Measurements from ENCODE around the gene ALPK1.
"Not testable (repeated sequence)": the region's sequence is repeated elsewhere in the genome, so short reads cannot be mapped to it uniquely, and the experiment has no call there.

Gene ALPK1

DNA sequence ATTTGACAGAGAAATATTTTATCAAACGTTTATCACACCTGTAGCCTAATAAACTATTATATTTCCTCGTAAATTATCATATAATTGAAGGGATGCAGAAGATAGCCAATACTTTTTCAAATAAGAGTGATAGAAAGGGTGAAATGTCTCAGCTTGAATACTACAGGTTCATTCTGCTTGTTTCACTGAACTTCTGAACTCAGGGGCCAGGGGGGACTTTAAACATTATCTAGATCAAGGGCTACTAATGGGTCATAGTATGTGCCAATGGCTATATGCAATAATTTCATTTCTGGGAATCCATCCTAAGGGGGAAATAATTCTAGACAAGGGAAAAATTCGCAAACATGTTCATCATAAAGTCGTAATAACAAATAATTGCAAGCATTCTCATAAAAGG lies 2.6 kb downstream of the ALPK1 start:
- Histone ChIP-seq H3K23ac (ENCODE audit: low read length in 2 of 2) (no peak overlapping the region), H2BK120ac (ENCODE audit: low read depth, low read length) (no peak overlapping the region), H2BK5ac (ENCODE audit: low read depth, low read length, poor library complexity, severe bottlenecking) (no peak overlapping the region), H3K9ac (ENCODE audit: low read length) (no peak overlapping the region), H2AK5ac (ENCODE audit: low read length, severe bottlenecking) (no peak overlapping the region), H3K4me2 (ENCODE audit: low read length, poor library complexity, severe bottlenecking) (no peak overlapping the region), H3K14ac (ENCODE audit: low read length in 2 of 2) (no peak overlapping the region), H2BK15ac (ENCODE audit: low read depth, poor library complexity, severe bottlenecking) (no peak overlapping the region), H4K91ac (ENCODE audit: low read length) (no peak overlapping the region), H3K79me1 (replicated peaks; ENCODE audit: low read length, poor library complexity, severe bottlenecking) (no peaks in the 10 kb centered on the region), H3K18ac (ENCODE audit: low read depth in 1 of 2, low read length in 2 of 2) (no peak overlapping the region), H3K4me3 (ENCODE audit: insufficient read depth in 1 of 2, low read depth in 1 of 2, low read length in 2 of 2) (no peak overlapping the region), H3K27me3 (ENCODE audit: control insufficient read depth in 1 of 2, insufficient read depth in 1 of 2, low read length in 2 of 2) (no peaks in the 10 kb centered on the region), H3K4me1 (ENCODE audit: control insufficient read depth, insufficient read depth, low read depth, low read length) (no peaks in the 10 kb centered on the region), H3K27ac (ENCODE audit: low read length, poor library complexity, severe bottlenecking) (no peak overlapping the region), H3K36me3 (ENCODE audit: control insufficient read depth in 1 of 2, insufficient read depth in 2 of 2, low read depth in 1 of 2, low read length in 2 of 2) (peaks cover 0 to 19% of the 10 kb centered on the region in 2 experiments), H3K9me3 (ENCODE audit: control insufficient read depth, low read length) (no peaks in the 10 kb centered on the region), H2BK12ac (ENCODE audit: low read length in 2 of 2) (no peak overlapping the region), H2AFZ (ENCODE audit: low read depth, low read length) (no peak overlapping the region), H3K4ac (ENCODE audit: low read depth in 1 of 2, low read length in 2 of 2) (no peak overlapping the region), H4K8ac (ENCODE audit: low read length) (no peak overlapping the region)
- no peak for DNase-seq
- no CpG with 5 or more reads among the region's 4 CpGs for WGBS

DNA sequence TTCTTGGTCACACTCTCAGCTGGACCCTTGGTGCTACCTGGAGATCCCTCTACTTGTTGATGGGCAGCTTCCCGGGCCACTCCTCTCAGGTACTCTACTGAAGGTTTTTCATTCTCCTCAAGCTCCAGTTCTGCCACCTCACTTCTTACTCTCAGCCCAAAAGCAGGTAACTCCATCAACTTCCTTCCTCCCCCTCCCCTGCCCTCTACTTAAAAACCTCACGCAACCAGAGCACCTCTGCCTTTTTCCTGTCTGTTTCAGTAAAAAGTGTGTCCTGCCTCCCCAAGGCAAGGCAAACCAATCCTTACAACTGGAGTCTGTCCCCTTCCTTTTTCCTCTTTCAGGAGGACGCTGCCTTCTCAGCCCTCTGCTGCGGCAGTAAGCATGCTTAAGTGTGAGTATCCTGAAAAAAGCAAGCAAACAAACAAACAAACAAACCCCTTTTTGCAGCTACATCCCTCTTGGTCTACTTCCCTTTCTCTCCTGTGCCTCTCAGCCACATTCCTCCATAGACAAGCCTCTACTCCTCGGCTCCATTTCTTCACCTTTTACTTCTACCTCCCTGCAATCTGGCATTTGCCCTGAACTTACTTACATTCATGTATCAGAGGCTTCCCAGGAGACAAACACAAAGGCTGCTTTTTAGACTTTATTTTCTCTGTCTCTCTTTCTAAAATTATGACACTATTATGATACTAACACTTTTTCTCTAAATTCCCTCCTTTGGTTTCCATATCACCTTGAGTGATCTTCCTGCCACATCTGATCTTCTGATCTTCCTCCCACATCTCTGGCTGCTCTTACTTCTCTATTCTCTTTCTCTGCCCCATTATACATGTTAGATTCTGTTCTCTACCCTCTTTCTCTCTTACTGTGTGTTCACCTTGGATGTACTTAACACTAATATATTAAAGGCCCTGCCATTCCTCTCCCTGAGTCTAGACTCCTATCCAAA lies 5.4 kb downstream of the ALPK1 start:
- no peaks in the 10 kb centered on the region for H3K9me3 ChIP-seq (ENCODE audit: control insufficient read depth, low read length)
- H2BK12ac ChIP-seq (ENCODE audit: low read length in 2 of 2), result no peak overlapping the region
- H2AK5ac ChIP-seq (ENCODE audit: low read length, severe bottlenecking), result no peak overlapping the region
- H2BK120ac ChIP-seq (ENCODE audit: low read depth, low read length), result no peak overlapping the region
- H3K9ac ChIP-seq (ENCODE audit: low read length), result no peak overlapping the region
- no peak for DNase-seq
- H3K4me3 ChIP-seq (ENCODE audit: insufficient read depth in 1 of 2, low read depth in 1 of 2, low read length in 2 of 2), result no peak overlapping the region
- no peak overlapping the region for H2AFZ ChIP-seq (ENCODE audit: low read depth, low read length)
- H4K91ac ChIP-seq (ENCODE audit: low read length), result no peak overlapping the region
- H2BK5ac ChIP-seq (ENCODE audit: low read depth, low read length, poor library complexity, severe bottlenecking), result no peak overlapping the region
- H3K4me1 ChIP-seq (ENCODE audit: control insufficient read depth, insufficient read depth, low read depth, low read length), result no peaks in the 10 kb centered on the region
- 68% methylated on average over 5 of the region's 5 CpGs for WGBS
- no peak overlapping the region for H3K14ac ChIP-seq (ENCODE audit: low read length in 2 of 2)
- H4K8ac ChIP-seq (ENCODE audit: low read length), result no peak overlapping the region
- H3K79me1 ChIP-seq (replicated peaks; ENCODE audit: low read length, poor library complexity, severe bottlenecking), result no peaks in the 10 kb centered on the region
- no peak overlapping the region for H3K27ac ChIP-seq (ENCODE audit: low read length, poor library complexity, severe bottlenecking)
- no peak overlapping the region for H3K4me2 ChIP-seq (ENCODE audit: low read length, poor library complexity, severe bottlenecking)
- H3K23ac ChIP-seq (ENCODE audit: low read length in 2 of 2), result no peak overlapping the region
- no peak overlapping the region for H3K4ac ChIP-seq (ENCODE audit: low read depth in 1 of 2, low read length in 2 of 2)
- no peak overlapping the region for H3K18ac ChIP-seq (ENCODE audit: low read depth in 1 of 2, low read length in 2 of 2)
- peaks cover 0 to 19% of the 10 kb centered on the region in 2 experiments for H3K36me3 ChIP-seq (ENCODE audit: control insufficient read depth in 1 of 2, insufficient read depth in 2 of 2, low read depth in 1 of 2, low read length in 2 of 2)
- no peaks in the 10 kb centered on the region for H3K27me3 ChIP-seq (ENCODE audit: control insufficient read depth in 1 of 2, insufficient read depth in 1 of 2, low read length in 2 of 2)
- no peak overlapping the region for H2BK15ac ChIP-seq (ENCODE audit: low read depth, poor library complexity, severe bottlenecking)

- not testable (repeated sequence) for H3K4me1 ChIP-seq (ENCODE audit: control insufficient read depth, insufficient read depth, low read depth, low read length); H3K18ac ChIP-seq (ENCODE audit: low read depth in 1 of 2, low read length in 2 of 2)
Observed at GRCh38 chr4:112305477-112305876, 8.3 kb downstream of the ALPK1 start.

DNA sequence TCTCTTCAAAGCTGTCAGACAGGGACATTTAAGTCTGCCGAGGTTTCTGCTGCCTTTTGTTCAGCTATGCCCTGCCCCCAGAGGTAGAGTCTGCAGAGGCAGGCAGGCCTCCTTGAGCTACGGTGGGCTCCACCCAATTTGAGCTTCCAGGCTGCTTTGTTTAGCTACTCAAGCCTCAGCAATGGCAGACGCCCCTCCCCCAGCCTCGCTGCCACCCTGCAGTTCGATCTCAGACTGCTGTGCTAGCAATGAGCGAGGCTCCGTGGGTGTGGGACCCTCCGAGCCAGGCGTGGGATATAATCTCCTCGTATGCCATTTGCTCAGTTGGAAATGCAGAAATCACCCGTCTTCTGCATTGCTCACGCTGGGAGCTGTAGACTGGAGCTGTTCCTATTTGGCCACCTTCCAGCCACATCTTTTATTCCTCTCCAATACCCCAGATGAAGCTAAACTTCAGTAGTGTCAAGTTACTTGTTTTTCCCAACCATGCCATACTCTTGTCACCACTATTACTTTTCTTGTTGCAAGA lies 12.2 kb downstream of the ALPK1 start:
- DNase-seq; H2BK120ac ChIP-seq (ENCODE audit: low read depth, low read length); H3K27ac ChIP-seq (ENCODE audit: low read length, poor library complexity, severe bottlenecking); H3K36me3 ChIP-seq (ENCODE audit: control insufficient read depth in 1 of 2, insufficient read depth in 2 of 2, low read depth in 1 of 2, low read length in 2 of 2); H2BK12ac ChIP-seq (ENCODE audit: low read length in 2 of 2); H3K27me3 ChIP-seq (ENCODE audit: control insufficient read depth in 1 of 2, insufficient read depth in 1 of 2, low read length in 2 of 2); H4K91ac ChIP-seq (ENCODE audit: low read length); H3K79me1 ChIP-seq (replicated peaks; ENCODE audit: low read length, poor library complexity, severe bottlenecking); H2BK15ac ChIP-seq (ENCODE audit: low read depth, poor library complexity, severe bottlenecking); H3K4ac ChIP-seq (ENCODE audit: low read depth in 1 of 2, low read length in 2 of 2); H4K8ac ChIP-seq (ENCODE audit: low read length); H3K4me2 ChIP-seq (ENCODE audit: low read length, poor library complexity, severe bottlenecking); H3K4me1 ChIP-seq (ENCODE audit: control insufficient read depth, insufficient read depth, low read depth, low read length); H2AK5ac ChIP-seq (ENCODE audit: low read length, severe bottlenecking); H3K23ac ChIP-seq (ENCODE audit: low read length in 2 of 2); H3K18ac ChIP-seq (ENCODE audit: low read depth in 1 of 2, low read length in 2 of 2); H3K9me3 ChIP-seq (ENCODE audit: control insufficient read depth, low read length); H2AFZ ChIP-seq (ENCODE audit: low read depth, low read length); H3K14ac ChIP-seq (ENCODE audit: low read length in 2 of 2); H2BK5ac ChIP-seq (ENCODE audit: low read depth, low read length, poor library complexity, severe bottlenecking): not testable (repeated sequence)
- Histone ChIP-seq H3K9ac (ENCODE audit: low read length) (peak overlapping the region; percentile 43), H3K4me3 (ENCODE audit: insufficient read depth in 1 of 2, low read depth in 1 of 2, low read length in 2 of 2) (peak overlapping the region in 1 of 2 experiments; percentile 67)
- 47% methylated on average over 12 of the region's 12 CpGs for WGBS

More at GRCh38 chr4:112305477-112305876, 8.3 kb downstream of the ALPK1 start:
- H3K4me3 ChIP-seq (ENCODE audit: insufficient read depth in 1 of 2, low read depth in 1 of 2, low read length in 2 of 2); H3K9me3 ChIP-seq (ENCODE audit: control insufficient read depth, low read length); H2AK5ac ChIP-seq (ENCODE audit: low read length, severe bottlenecking); H2AFZ ChIP-seq (ENCODE audit: low read depth, low read length); H3K27me3 ChIP-seq (ENCODE audit: control insufficient read depth in 1 of 2, insufficient read depth in 1 of 2, low read length in 2 of 2); H3K4me2 ChIP-seq (ENCODE audit: low read length, poor library complexity, severe bottlenecking); H3K79me1 ChIP-seq (replicated peaks; ENCODE audit: low read length, poor library complexity, severe bottlenecking); H3K27ac ChIP-seq (ENCODE audit: low read length, poor library complexity, severe bottlenecking); H3K4ac ChIP-seq (ENCODE audit: low read depth in 1 of 2, low read length in 2 of 2); H4K91ac ChIP-seq (ENCODE audit: low read length); H2BK120ac ChIP-seq (ENCODE audit: low read depth, low read length); H2BK15ac ChIP-seq (ENCODE audit: low read depth, poor library complexity, severe bottlenecking); H2BK5ac ChIP-seq (ENCODE audit: low read depth, low read length, poor library complexity, severe bottlenecking); H2BK12ac ChIP-seq (ENCODE audit: low read length in 2 of 2); DNase-seq; H3K9ac ChIP-seq (ENCODE audit: low read length); H4K8ac ChIP-seq (ENCODE audit: low read length); H3K14ac ChIP-seq (ENCODE audit: low read length in 2 of 2); H3K23ac ChIP-seq (ENCODE audit: low read length in 2 of 2): not testable (repeated sequence)
- WGBS, result 70% methylated on average over 2 of the region's 3 CpGs
- H3K36me3 ChIP-seq (ENCODE audit: control insufficient read depth in 1 of 2, insufficient read depth in 2 of 2, low read depth in 1 of 2, low read length in 2 of 2), result peaks cover 0 to 19% of the 10 kb centered on the region in 2 experiments
